Measurements from ENCODE around the gene DEFB131A. TPM values are rescaled to one million over a fixed set of nuclear protein-coding genes. Genes with fewer than 3 reads are reported as not detected.
"Not testable (repeated sequence)": the region's sequence is repeated elsewhere in the genome, so short reads cannot be mapped to it uniquely, and the experiment has no call there.

DEFB131A gene
- total and polyA plus RNA-seq, 10 of the 15 experiments (the other 5 are each of a cell fraction or from before 2014, with no cell fraction given), result not detected

GRCh38 chr4:9444681-9445080, 467 bp downstream of the DEFB131A start:
- FAIRE-seq; CTCF ChIA-PET; H3K36me3 ChIP-seq (ENCODE audit: control insufficient read depth in 2 of 2, insufficient read depth in 2 of 2, low read length in 1 of 2); H3K4me1 ChIP-seq (ENCODE audit: control insufficient read depth, insufficient read depth, low read length); H4K20me1 ChIP-seq (ENCODE audit: control insufficient read depth, insufficient read depth); intact Hi-C loops (cut with micrococcal nuclease; ENCODE audit: unreplicated experiment); H3K79me2 ChIP-seq (ENCODE audit: control insufficient read depth, insufficient read depth, low read length); in situ Hi-C loops (cut with MboI); H3K4me3 ChIP-seq; RAD21 ChIA-PET (ENCODE audit: unreplicated experiment); H3K9ac ChIP-seq (ENCODE audit: control insufficient read depth, insufficient read depth, low read length); H3K4me2 ChIP-seq (ENCODE audit: control insufficient read depth, insufficient read depth); H3K27me3 ChIP-seq (replicated peaks in 1 of 2; ENCODE audit: control insufficient read depth in 2 of 2, insufficient read depth in 2 of 2, low read length in 1 of 2); H2AFZ ChIP-seq (ENCODE audit: control insufficient read depth, low read depth, low read length); ATAC-seq; DNase-seq (ENCODE audit: low read depth, low spot score); SMC1A ChIA-PET (ENCODE audit: uncharacterized antibody, unreplicated experiment); H3K9me3 ChIP-seq (replicated peaks; ENCODE audit: control insufficient read depth, insufficient read depth, low read length); BruUV-seq (replicated peaks); H3K27ac ChIP-seq (ENCODE audit: control insufficient read depth, insufficient read depth); POLR2A ChIA-PET: not testable (repeated sequence)
- WGBS (ENCODE audit: insufficient coverage, insufficient replicate concordance, low lambda C conversion rate, missing lambda C conversion rate), result 32% methylated on average over 6 of the region's 6 CpGs

GRCh38 chr4:9452251-9452650, 8.0 kb downstream of the DEFB131A start:
- in situ Hi-C loops (cut with MboI); RAD21 ChIA-PET (ENCODE audit: unreplicated experiment); H3K9ac ChIP-seq (ENCODE audit: control insufficient read depth, insufficient read depth, low read length); SMC1A ChIA-PET (ENCODE audit: uncharacterized antibody, unreplicated experiment); H3K4me1 ChIP-seq (ENCODE audit: control insufficient read depth, insufficient read depth, low read length); H2AFZ ChIP-seq (ENCODE audit: control insufficient read depth, low read depth, low read length); DNase-seq (ENCODE audit: low read depth, low spot score); H3K4me2 ChIP-seq (ENCODE audit: control insufficient read depth, insufficient read depth); BruUV-seq (replicated peaks); H3K27me3 ChIP-seq (replicated peaks in 1 of 2; ENCODE audit: control insufficient read depth in 2 of 2, insufficient read depth in 2 of 2, low read length in 1 of 2); CTCF ChIA-PET; H3K9me3 ChIP-seq (replicated peaks; ENCODE audit: control insufficient read depth, insufficient read depth, low read length); H3K27ac ChIP-seq (ENCODE audit: control insufficient read depth, insufficient read depth); ATAC-seq; H3K79me2 ChIP-seq (ENCODE audit: control insufficient read depth, insufficient read depth, low read length); H3K4me3 ChIP-seq; FAIRE-seq; H4K20me1 ChIP-seq (ENCODE audit: control insufficient read depth, insufficient read depth); H3K36me3 ChIP-seq (ENCODE audit: control insufficient read depth in 2 of 2, insufficient read depth in 2 of 2, low read length in 1 of 2); POLR2A ChIA-PET; intact Hi-C loops (cut with micrococcal nuclease; ENCODE audit: unreplicated experiment): not testable (repeated sequence)
- WGBS (ENCODE audit: insufficient coverage, insufficient replicate concordance, low lambda C conversion rate, missing lambda C conversion rate), result 66% methylated on average over 10 of the region's 10 CpGs

DNA sequence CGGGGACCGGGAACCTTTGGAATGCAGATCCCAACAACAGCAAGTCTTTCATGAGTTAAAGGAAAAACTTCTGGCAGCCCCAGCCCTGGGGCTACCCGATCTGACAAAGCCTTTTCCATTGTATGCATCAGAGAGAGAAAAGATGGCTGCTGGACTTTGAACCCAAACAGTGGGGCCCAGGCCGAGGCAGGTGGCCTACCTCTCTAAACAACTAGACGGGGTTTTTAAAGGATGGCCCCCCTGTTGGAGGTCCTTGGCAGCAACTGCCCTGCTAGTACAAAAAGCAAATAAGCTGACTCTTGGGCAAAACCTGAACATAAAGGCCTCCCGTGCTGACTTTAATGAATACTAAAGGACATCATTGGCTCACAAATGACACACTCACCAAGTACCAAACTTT, 10.1 kb downstream of the DEFB131A start:
- CTCF ChIA-PET; DNase-seq (ENCODE audit: low read depth, low spot score); H4K20me1 ChIP-seq (ENCODE audit: control insufficient read depth, insufficient read depth); H2AFZ ChIP-seq (ENCODE audit: control insufficient read depth, low read depth, low read length); H3K36me3 ChIP-seq (ENCODE audit: control insufficient read depth in 2 of 2, insufficient read depth in 2 of 2, low read length in 1 of 2); BruUV-seq (replicated peaks); H3K4me3 ChIP-seq; H3K9ac ChIP-seq (ENCODE audit: control insufficient read depth, insufficient read depth, low read length); H3K9me3 ChIP-seq (replicated peaks; ENCODE audit: control insufficient read depth, insufficient read depth, low read length); H3K27me3 ChIP-seq (replicated peaks in 1 of 2; ENCODE audit: control insufficient read depth in 2 of 2, insufficient read depth in 2 of 2, low read length in 1 of 2); FAIRE-seq; H3K27ac ChIP-seq (ENCODE audit: control insufficient read depth, insufficient read depth); RAD21 ChIA-PET (ENCODE audit: unreplicated experiment); SMC1A ChIA-PET (ENCODE audit: uncharacterized antibody, unreplicated experiment); in situ Hi-C loops (cut with MboI); intact Hi-C loops (cut with micrococcal nuclease; ENCODE audit: unreplicated experiment); H3K4me1 ChIP-seq (ENCODE audit: control insufficient read depth, insufficient read depth, low read length); POLR2A ChIA-PET; ATAC-seq; H3K79me2 ChIP-seq (ENCODE audit: control insufficient read depth, insufficient read depth, low read length); H3K4me2 ChIP-seq (ENCODE audit: control insufficient read depth, insufficient read depth): not testable (repeated sequence)
- 41% methylated on average over 6 of the region's 6 CpGs for WGBS (ENCODE audit: insufficient coverage, insufficient replicate concordance, low lambda C conversion rate, missing lambda C conversion rate)

DNA sequence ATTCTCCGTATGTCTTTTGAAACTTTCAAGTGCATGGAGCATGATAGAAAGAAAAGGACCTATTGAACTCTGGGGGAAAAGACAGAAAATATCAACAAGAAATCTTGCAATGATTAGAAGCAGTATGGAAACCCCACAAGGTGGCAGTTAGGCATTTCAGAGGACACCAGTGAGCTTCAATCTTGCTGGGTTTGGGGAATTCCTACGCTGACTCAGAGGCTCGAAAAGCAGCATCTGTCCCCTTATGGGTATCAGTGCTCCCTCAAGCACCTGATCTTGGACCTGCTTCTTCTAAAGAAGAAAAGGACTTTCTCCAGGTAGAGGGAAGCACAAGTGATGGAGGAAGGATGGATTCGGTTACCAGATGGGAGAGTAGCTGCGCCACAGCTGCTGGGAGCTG, 10.8 kb downstream of the DEFB131A start:
- in situ Hi-C loops (cut with MboI); H3K36me3 ChIP-seq (ENCODE audit: control insufficient read depth in 2 of 2, insufficient read depth in 2 of 2, low read length in 1 of 2); DNase-seq (ENCODE audit: low read depth, low spot score); SMC1A ChIA-PET (ENCODE audit: uncharacterized antibody, unreplicated experiment); H3K4me1 ChIP-seq (ENCODE audit: control insufficient read depth, insufficient read depth, low read length); POLR2A ChIA-PET; BruUV-seq (replicated peaks); FAIRE-seq; H3K4me3 ChIP-seq; H2AFZ ChIP-seq (ENCODE audit: control insufficient read depth, low read depth, low read length); ATAC-seq; H3K9ac ChIP-seq (ENCODE audit: control insufficient read depth, insufficient read depth, low read length); H3K9me3 ChIP-seq (replicated peaks; ENCODE audit: control insufficient read depth, insufficient read depth, low read length); RAD21 ChIA-PET (ENCODE audit: unreplicated experiment); H3K79me2 ChIP-seq (ENCODE audit: control insufficient read depth, insufficient read depth, low read length); H3K27me3 ChIP-seq (replicated peaks in 1 of 2; ENCODE audit: control insufficient read depth in 2 of 2, insufficient read depth in 2 of 2, low read length in 1 of 2); H3K27ac ChIP-seq (ENCODE audit: control insufficient read depth, insufficient read depth); CTCF ChIA-PET; H3K4me2 ChIP-seq (ENCODE audit: control insufficient read depth, insufficient read depth); H4K20me1 ChIP-seq (ENCODE audit: control insufficient read depth, insufficient read depth); intact Hi-C loops (cut with micrococcal nuclease; ENCODE audit: unreplicated experiment): not testable (repeated sequence)
- 30% methylated on average over 3 of the region's 5 CpGs for WGBS (ENCODE audit: insufficient coverage, insufficient replicate concordance, low lambda C conversion rate, missing lambda C conversion rate)
